Middle frontal gyrus (tissue), 1 donor: ENCODE results near the gene PNPLA7.

ENCODE experiments used
- DNase-seq: peaks from one replicate; pipeline ENCODE4 v3.0.0-alpha.2; 2015; ENCODE audit warnings: low spot score; ENCODE audit errors: extremely low spot score

The PNPLA7 gene

DNA sequence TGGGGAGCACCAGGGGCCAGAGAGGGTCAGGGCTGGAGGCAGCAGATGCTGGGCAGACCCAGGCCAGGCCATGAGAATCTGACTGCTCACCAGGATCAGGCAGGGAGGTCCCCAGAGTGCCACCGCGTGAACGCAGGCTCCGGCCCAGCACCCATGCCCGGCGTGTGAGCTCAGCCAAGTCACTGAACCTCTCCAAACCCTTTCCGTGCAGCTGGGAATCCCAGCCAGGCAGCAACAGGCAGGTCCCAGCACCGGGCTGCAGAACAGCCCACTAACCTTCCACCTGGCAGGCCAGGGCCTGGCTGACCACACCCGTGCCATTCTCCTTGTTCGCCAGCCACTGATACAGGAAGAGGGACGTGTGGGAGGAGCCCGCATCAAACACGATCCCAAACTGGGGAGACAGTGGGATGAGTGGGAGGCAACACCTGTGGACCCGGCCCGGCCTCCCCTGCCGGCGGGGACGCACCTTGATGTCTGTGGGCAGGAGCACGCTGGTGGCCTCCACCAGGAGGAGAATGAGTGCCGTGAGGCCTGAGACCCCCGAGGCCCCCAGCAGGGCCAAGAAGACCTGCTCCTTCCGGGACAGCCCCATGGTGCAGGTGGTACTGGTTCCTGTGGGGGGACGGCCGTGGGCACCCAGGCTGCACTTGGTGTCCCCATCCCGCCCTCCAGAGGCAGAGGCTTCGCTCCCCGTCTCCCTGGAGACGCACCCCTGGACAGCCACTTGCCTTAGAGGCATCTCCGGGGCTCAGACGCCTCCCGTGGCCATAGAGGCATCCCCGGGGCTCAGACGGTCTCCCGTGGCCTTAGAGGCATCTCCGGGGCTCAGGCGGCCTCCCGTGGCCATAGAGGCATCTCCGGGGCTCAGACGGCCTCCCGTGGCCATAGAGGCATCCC, 112.3 kb downstream of the PNPLA7 start:
- no peak for DNase-seq

DNA sequence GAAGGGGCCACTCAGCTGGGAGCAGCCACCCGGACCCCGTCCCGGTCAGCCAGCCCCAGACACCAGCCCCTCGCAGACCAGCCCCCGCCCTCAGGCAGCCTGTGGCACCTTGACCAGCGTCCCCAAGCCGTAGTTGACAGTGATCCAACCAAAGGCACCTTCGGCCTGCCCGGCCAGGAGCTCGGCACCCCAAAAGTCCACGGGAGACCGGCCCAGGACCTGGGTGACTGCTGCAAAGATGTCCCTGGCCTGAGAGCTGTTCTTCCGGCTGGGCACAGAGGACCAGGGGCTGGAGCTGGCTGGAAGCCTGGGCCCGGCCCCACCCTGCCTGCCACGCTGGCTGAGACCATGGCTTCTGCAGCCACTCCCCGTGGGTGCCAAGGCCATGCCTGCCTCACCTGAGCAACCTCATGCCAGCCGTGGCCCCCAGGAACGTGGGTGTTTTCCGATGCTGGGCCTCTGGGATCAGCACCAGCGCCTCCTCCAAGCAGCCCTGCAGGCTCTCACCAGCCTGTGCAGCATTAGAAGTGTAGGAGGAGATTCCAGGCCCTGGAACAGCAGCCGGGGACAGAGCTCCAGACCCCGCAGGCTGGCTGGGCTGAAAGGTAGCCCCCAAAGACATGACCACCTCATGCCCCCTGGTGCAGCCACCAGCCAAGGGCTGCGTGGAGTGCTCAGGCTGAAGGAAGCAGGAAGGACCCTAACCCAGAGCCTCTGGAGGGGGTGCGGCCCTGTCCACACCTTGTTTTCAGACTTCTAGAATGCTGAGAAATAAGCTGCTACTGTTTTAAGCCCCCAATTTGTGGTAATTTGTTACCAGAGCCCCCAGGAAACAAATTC, 113.2 kb downstream of the PNPLA7 start:
- no peak for DNase-seq

DNA sequence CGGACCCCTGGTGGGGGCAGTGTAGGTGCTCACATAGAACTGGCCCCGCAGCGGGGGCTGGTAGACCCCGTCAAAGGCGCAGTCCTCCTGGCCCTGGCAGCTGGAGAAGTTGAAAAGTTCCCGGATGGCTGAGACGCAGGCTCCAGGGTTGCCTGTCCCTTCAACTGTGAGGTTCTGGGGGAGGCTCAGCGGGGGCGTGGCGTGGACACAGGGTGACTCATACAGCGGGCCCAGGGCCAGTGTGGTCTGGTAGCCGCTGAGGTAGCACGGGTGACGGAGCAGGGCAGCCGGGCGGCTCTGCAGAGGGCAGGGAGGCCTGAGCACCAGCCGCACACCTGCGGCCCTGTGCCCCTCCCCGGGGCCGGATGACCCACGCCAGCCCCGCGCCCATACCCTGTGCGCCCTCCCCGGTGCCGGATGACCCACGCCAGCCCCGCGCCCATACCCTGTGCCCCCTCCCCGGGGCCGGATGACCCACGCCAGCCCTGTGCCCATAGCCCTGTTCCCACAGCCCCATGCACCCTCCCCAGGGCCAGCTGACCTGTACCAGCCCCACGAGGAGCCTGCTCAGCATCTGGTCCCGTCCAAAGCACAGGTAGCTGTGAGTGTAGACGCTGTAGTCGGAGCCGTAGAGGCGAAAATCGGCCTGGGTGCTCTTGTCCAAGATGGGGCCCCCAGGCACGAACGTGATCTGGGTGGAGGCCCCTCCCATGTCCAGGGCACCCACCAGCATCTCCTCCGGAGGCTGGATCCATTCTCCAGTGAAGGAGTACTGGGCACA, 114.0 kb downstream of the PNPLA7 start:
- DNase-seq: no peak

DNA sequence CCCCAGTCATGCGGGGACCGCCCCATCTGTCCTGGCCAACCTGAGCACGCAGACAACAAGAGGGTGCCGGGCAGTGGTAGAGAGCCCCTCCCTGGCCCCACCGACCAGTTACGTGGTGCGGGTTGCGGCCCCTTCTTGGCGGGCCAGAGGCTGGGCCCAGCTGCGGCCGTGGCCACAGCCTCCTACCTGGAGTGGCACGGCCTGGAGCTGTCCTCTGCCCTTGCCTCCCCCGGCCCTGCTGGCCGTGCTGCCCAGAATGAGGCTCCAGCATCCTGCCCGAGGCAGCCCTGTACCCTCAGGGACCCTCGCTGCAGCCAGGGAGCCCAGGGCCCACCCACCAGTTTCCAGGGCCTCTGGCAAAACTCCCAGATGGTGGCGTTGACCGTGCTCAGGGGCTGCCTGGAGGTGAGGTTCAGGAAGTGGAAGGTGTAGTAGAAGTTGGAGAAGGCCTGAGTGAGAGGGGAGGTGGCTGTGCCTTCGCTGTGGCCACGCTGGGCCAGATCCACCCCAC, 114.8 kb downstream of the PNPLA7 start:
- DNase-seq: no peak

DNA sequence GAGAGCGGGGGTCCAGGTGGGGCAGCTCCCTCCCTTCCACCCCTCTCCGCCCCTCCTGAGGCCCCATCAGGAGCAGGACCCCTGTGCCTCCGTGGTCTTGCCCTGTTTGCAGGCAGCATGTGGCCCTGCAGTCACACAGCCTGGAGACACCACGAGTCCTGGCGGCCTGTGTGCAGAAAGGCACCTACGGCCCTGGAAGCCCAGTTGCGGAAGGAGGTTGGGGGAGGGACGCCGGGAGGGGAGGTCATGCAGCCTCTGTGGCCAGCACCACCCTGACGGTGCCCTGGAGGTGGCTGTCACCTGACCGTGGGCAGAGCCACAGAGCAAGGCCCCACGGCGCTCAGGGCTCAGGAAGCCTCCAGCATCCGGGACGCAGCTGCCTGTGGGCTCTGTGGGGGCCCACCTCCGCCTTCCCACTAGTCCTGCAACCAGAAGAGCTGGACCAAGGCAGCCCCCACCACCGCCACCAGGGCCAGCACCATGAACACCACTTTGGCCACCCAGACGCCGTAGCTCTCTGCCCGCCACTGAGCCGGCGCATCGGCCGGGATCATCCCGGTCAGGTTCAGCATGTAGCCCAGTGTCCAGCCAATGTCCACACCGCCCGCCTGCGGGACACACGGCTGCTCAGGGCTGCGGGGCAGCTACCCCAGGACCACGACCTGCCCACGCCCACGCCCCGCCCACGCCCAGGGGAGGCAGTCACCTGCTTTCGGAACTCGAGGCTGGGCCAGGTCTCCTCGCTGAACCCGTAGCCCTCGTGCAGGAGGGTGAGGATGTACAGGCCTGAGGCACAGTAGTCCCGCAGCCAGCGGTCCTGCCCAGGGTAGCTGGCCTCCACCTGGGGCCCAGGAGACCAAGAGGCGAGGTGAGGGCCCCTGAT, 115.5 kb downstream of the PNPLA7 start:
- DNase-seq: no peak

DNA sequence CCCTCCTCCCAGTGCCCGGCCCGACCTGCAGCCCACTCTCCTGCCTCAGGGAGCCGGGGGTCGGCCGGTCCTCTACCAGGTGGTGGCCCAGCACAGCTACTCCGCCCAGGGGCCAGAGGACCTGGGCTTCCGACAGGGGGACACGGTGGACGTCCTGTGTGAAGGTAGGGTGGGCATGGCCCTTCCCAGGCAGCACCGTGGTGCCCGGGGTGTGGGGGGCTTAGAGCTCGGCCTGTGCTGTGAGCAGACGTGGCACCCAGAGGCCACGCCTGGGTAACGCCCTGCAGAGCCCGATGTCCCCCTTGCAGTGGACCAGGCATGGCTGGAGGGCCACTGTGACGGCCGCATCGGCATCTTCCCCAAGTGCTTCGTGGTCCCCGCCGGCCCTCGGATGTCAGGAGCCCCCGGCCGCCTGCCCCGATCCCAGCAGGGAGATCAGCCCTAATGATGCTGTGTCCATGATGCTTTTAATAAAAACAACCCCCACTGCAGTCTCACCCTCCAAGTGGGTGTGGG, 116.2 kb downstream of the PNPLA7 start:
- no peak for DNase-seq

DNA sequence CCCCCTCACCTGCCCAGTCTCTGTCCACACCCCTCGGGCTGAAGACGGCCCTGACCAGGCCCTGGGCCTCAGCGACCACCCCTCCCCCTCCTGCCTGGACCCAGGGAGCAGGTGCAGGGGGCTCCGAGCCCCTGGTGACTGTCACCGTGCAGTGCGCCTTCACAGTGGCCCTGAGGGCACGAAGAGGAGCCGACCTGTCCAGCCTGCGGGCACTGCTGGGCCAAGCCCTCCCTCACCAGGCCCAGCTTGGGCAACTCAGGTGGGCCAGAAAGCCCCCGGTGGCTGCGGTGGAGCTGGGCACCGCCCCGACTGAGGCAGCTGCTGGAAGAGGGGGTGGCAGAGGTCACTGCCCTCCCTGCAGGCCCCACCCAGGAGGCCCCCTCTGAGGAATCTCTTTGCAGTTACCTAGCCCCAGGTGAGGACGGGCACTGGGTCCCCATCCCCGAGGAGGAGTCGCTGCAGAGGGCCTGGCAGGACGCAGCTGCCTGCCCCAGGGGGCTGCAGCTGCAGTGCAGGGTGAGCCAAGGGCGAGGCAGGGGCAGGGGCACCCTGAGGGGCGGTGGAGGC, 116.8 kb downstream of the PNPLA7 start:
- DNase-seq: no peak

DNA sequence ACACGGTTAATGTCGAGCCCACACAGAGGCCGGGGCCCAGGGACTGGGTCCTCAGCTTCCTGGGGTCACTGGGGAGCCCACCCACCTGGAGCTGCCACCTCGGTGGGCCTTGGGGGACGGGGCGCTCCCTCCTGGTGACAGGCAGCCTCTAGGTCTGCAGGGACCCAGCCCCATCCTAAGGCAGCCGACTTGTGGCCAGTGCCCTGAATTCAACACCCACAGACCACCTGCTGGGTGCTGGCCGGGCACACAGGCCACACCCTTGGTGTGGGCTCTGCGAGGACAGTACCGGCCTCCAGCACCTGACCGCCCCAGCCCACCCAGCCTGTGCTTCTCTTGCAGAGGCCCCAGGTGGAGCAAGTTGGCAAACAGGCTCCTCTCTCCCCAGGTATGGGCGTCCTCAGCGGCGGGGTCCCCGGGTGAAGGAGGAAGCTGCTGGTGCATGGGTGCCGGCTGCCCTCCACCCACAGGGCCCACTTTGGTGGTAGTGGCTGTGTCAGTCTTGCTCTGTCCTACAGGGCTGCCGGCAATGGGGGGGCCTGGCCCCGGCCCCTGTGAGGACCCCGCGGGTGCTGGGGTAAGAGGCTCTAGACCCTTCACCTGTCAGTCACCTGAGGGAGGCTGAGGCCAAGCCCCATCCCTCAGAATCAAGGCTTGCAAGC, 117.4 kb downstream of the PNPLA7 start:
- DNase-seq: no peak

DNA sequence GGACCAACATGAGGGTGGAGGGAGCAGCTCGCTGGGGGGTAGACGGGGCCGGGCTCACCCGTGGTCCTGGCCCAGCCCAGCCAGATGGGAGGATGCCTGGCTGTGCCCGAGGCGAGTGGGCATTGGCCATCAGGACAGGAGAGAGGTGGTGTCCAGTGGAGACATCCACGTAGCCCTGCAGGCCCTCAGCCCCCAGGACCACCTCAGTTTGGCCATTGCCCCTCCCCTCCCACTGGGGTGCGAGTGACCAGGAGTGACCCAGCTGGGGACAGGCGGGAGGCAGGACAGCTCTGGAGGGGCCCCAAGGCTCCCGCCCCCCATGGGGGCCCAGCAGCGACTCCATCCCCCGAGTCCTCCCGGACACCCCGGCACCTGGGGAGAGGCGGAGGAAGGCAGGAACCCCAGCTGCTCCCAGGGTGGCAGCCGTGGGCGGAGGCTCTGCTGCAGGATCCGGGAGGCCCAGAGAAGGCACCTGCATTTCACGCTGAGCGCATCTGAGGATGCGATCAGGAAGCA, 118.7 kb downstream of the PNPLA7 start:
- no peak for DNase-seq

DNA sequence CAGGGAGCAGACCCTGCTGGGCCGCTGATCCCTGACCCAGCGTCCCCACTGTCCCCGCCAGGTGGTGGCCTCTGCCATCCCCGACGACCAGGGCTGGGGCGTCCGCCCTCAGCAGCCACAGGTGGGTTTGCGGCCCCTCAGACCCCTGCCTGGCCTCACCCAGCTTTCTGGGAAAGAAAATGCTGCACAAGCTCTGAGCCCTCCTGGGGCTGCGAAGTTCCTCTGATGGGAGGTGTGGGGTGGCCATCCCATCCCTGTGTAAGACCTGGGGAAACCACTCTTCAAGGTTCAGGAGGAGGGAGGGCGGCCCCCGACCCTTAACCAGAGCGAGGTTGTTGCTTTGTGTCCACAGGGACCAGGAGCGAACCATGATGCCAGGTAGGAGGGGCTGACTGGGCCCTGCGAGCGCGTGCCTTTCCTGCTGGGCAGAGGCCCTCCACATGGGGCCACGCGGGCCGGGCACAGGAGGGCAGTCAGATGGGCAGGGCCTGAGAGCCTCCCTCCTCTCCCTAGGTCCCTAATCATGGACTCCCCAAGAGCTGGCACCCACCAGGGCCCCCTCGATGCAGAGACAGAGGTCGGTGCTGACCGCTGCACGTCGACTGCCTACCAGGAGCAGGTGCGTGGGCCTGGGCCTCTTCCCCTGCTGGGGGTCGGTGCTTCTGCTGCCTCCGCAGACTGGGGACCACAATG, 119.3 kb downstream of the PNPLA7 start:
- no peak for DNase-seq

DNA sequence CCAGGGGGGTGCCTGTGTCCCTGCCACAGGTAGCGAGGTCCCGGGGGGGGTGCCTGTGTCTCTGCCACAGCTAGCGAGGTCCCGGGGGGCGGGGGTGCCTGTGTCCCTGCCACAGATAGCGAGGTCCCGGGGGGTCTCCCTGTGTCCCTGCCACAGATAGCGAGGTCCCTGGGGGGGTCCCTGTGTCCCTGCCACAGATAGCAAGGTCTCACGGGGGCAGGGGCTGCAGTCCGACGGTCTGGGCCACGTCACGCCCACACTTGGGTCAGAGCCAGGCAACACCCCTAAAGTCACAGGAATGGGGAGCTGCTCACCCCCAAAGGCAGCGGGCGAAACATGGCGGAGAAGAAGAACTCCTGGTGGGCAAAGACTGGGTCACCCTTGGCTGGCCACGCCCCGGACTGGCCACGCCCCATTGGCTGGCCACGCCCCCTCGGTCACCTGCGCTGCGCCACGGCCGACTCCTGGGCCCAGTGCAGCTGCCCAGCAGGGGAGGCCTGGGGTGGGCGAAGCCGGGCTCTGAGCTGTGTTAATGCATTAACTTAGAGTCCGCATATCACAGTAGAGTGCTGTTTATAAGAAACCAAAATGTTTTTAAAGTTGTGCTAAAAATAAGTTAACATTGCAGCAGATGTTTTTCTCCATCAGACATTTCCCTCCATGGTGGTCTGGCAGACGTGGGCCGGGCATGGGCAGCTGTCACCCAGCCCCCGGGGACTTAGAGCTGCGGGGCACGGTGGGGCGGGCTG, 120.1 kb downstream of the PNPLA7 start:
- no peak for DNase-seq

DNA sequence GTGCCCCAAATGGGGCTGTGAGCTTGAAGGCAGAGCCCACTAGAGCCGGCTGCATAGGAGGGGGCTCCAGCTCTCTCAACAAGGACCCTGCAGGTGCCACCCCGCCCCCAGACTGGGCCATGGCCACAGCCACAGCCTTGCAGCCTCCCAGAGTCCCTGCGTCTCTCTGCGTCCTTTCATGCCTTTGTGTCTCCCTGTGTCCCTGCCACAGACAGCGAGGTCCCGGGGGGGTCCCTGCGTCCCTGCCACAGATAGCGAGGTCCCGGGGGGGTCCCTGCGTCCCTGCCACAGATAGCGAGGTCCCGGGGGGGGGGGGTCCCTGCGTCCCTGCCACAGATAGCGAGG, 120.7 kb downstream of the PNPLA7 start:
- DNase-seq: no peak

DNA sequence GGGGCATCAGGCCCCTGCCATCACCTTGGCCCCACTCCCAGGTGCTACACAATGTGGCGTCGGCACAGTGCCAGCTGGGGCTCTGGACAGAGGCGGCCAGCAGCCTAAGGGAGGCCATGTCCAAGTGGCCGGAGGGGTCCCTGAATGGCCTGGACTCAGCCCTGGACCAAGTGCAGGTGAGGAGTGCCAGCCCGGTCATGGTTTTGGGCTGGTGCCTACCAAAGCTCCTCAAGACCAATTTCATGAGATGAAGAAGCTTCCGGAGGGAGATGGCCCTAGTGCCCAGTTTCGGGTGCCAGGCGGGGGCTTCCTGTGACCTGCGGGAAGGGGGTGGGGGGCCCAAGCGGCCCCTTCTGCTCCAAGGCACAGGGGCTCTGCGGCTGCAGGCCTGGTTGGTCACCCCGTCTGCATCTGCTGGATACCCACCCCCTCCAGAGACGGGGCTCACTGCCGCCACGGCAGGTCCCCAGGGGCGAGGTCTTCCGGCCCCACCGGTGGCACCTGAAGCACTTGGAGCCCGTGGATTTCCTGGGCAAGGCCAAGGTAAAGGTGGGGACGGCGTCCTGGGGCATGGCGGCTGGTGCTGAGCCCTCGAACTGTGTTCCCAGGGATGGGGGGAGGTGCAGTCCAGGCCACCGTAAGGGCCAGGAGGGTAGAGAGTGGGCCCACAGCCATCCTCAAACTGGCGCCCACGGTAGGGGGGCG, 121.2 kb downstream of the PNPLA7 start:
- no peak for DNase-seq

DNA sequence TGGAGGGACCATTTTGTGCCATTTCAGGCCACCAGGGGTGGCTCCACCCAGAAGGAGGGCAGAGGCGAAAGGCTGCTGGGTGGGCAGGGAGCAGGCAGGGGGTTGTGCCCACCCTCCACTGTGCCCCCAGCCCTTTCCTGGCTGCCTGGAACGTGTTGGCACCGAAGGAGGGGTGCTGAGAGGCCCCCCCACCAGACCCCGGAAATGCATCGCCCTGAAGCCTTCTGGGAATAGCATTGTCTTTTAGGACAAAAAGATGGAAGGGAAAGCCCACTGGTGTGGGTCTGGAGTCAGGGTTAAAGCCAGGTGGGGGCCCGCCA, 121.9 kb downstream of the PNPLA7 start:
- no peak for DNase-seq

DNA sequence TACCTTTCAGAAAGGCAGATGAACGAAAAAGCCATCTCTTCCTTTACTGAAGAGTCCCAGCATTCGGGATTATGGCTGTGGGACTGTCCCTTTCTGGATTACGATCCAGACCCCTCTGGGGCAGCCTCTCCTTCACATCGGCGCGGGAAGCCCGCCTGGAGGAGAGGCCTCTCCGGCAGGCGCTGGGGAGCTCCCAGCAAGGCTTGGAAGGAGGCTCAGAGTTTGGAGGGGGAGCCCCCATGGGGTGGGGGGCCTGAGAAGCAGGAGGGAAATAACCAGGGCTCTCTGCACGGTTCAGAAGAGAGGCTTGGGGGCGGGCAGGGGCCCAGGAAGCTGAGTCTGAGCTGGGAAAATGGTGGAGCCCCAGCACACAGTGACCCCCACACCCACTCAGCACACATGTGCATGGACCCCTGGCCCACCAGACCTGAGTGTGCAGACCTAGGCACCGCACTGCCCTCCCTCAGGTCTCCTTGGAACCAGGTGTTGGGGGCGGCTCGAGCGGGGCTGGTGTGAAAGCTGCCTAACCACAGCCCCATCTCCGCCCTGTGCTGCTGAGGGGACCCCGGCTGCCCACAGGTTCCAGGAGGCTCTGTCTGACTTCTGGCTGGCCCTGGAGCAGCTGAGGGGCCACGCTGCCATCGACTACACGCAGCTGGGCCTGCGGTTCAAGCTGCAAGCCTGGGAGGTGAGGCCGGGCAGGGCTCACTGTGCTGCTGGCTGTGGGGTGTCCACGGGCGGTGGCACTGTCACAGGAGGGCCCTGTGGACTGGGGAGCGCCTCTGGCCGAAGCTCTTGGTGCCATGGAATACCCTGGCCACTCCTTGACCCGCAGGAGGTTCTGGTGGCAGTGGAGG, 122.5 kb downstream of the PNPLA7 start:
- DNase-seq: no peak

DNA sequence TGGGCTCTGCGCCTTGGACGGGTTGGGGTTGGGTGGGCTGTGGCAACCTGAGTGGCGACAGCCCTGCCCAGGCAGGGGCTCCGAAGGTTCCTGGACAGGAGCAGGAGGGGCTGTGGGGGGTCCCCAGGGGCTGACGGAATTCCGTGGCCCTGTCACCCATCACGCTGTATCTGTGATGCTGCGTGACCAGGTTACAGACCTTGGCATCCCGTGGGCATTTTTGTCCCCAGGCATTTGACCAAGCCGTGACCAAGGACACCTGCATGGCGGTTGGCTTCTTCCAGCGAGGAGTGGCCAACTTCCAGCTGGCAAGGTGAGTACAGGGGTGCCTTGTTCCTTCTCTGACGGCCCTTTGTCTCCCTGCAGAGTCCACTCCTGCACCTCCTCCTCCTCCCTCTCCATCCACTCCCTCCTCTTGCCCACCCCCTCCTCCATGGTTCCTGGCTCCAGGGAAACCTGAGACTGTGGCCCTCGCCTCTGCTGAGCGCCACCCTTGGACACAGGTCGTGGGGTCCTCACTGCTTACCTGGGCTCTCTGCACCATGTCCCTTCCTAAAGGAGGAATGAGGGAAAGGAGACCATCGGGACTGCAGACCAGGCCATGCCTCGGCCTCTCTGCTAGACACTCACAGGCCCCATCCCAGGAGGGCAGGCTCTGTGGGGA, 124.1 kb downstream of the PNPLA7 start:
- DNase-seq: no peak
